Kidney (tissue), 14 donors: ENCODE data around the gene C20orf202. TPM values are rescaled to one million over a fixed set of nuclear protein-coding genes. Genes with fewer than 3 reads are reported as not detected.

Source experiments
- DNase-seq, 5 donors: peaks; one replicate each; pipeline ENCODE4 v3.0.0-alpha.2; 2013 to 2020
- FAIRE-seq: peaks from 2 replicates; lab custom pipeline; 2012; peaks lifted over from hg19 to GRCh38; lab: Jason Lieb, UNC
- H3K27ac ChIP-seq, 2 donors: one replicate each; pipeline ENCODE4 v1.7.0; 2013; ENCODE audit warnings: low read depth in 2 of 2, low read length in 2 of 2, inconsistent platforms in 1 of 2
- H3K27me3 ChIP-seq: one replicate; pipeline ENCODE4 v1.7.1; 2013; ENCODE audit warnings: low read length, inconsistent platforms; ENCODE audit not compliant: control insufficient read depth, insufficient read depth
- H3K36me3 ChIP-seq, 3 donors: one replicate each; pipeline versions ENCODE4 v1.7.0 to v1.7.1; 2013; ENCODE audit warnings: low read length in 3 of 3, control low read depth in 1 of 3, inconsistent platforms in 1 of 3; ENCODE audit not compliant: insufficient read depth in 3 of 3, control insufficient read depth in 2 of 3
- H3K4me1 ChIP-seq, 3 donors: one replicate each; pipeline versions ENCODE4 v1.7.0 to v1.7.1; 2013; ENCODE audit warnings: low read length in 3 of 3, inconsistent platforms in 1 of 3, low read depth in 1 of 3; ENCODE audit not compliant: control insufficient read depth in 2 of 3, insufficient read depth in 2 of 3
- H3K4me3 ChIP-seq, 3 donors: one replicate each; pipeline versions ENCODE4 v1.7.0 to v1.8.1; 2013; ENCODE audit warnings: low read length in 3 of 3, control low read depth in 1 of 3, inconsistent platforms in 1 of 3
- H3K9ac ChIP-seq, 3 donors: one replicate each; pipeline versions ENCODE4 v1.7.0 to v1.7.1; 2013; ENCODE audit warnings: low read length in 3 of 3, control low read depth in 1 of 3, inconsistent platforms in 1 of 3
- H3K9me3 ChIP-seq, 3 donors: one replicate each; pipeline versions ENCODE4 v1.7.0 to v1.7.1; 2013; ENCODE audit warnings: low read length in 3 of 3, control low read depth in 1 of 3, inconsistent platforms in 1 of 3; ENCODE audit not compliant: control insufficient read depth in 2 of 3, insufficient read depth in 1 of 3
- intact Hi-C: fragments of 100-400 bp; cut with DNase I; formaldehyde crosslinking; loops from one replicate; pipeline ENCODE4 v1.11.1; 2022
- polyA plus RNA-seq: library from polyadenylated mRNA; stranded (reverse); fragments of 350-450 nt; fragmentation: Illumina TruSeq; extraction: RNeasy Lipid Tissue Mini Kit (QIAGEN cat#74804); gene quantifications from one replicate; pipeline ENCODE4 v1.2.3, GENCODE V29; 2014; ENCODE audit warnings: low read depth, low replicate concordance; ENCODE audit not compliant: insufficient read depth
- total RNA-seq: library from RNA; stranded (reverse); fragmentation: NEBNext Ultra II Directional; extraction: Animal tissue kit (Norgen Biotek cat#: 25700); gene quantifications from one replicate; pipeline ENCODE4 v1.2.1, GENCODE V29; 2021
- TF ChIP-seq, protein P1 (sequence below): IDR thresholded peaks from 3 replicates; pipeline ENCODE4 v1.5.1; 2012; ENCODE audit warnings: mild to moderate bottlenecking, moderate library complexity, borderline replicate concordance; ENCODE audit not compliant: insufficient read depth; ENCODE audit errors: extremely low read depth
- donor health status: control.
- donor health status: control.
- donor health status: control.
- donor health status: control.
- donor health status: control.
- donor health status: DM: yes; HTN: yes; CAD: no.
- donor health status: Normal renal cell carcinoma (clear cell type).

Gene C20orf202
- total and polyA plus RNA-seq, 2 donors from 2014 or later = 0.16 to 0.73 TPM

DNA sequence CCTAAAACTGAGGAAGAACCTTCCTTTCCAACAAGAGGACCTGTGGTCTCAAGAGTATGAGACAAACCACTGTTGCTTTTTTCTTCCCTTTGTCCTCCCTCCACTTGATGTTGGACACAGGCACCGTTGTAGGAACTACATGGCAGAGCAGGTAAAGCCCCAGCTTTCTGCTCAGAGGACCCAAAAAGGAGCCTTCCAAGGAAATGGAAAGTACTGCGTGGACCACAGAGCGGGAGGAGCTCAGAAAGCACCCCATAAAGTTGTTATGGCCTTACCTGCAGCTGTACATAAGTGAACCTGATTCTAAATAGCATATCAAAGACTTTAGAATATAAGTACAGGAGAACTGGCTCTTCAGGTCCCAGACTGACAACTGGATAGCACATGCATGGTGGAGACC is 47.9 kb upstream of the C20orf202 start:
- Histone ChIP-seq H3K4me1 (no peaks in the 10 kb centered on the region), H3K4me3 (no peak overlapping the region), H3K27ac (no peak overlapping the region), H3K27me3 (no peaks in the 10 kb centered on the region), H3K9me3 (no peaks in the 10 kb centered on the region), H3K9ac (no peak overlapping the region), H3K36me3 (peaks cover 0 to 15% (median 8%) of the 10 kb centered on the region in 3 donors)
- intact Hi-C loops = no loop called here
- DNase-seq (no peak), FAIRE-seq (no peak)
- TF ChIP-seq, protein P1, sequence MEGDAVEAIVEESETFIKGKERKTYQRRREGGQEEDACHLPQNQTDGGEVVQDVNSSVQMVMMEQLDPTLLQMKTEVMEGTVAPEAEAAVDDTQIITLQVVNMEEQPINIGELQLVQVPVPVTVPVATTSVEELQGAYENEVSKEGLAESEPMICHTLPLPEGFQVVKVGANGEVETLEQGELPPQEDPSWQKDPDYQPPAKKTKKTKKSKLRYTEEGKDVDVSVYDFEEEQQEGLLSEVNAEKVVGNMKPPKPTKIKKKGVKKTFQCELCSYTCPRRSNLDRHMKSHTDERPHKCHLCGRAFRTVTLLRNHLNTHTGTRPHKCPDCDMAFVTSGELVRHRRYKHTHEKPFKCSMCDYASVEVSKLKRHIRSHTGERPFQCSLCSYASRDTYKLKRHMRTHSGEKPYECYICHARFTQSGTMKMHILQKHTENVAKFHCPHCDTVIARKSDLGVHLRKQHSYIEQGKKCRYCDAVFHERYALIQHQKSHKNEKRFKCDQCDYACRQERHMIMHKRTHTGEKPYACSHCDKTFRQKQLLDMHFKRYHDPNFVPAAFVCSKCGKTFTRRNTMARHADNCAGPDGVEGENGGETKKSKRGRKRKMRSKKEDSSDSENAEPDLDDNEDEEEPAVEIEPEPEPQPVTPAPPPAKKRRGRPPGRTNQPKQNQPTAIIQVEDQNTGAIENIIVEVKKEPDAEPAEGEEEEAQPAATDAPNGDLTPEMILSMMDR = no peak

DNA sequence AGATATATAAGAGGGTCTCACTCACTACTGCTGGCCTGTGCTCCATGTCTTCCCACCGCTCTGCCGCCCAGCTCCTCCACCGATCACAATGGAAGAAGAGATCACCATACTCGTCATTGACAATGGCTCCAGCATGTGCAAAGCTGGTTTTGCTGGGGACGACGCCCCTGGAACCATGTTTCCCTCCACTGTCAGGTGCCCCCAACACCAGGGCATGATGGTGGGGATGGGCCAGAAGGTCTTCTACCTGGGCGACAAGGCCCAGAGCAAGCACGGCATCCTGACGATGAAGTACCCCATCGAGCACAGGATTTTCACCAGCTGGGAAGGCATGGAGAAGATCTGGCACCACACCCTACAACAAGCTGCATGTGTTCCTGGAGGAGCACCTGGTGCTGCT is 42.8 kb upstream of the C20orf202 start:
- H3K27me3 ChIP-seq = no peaks in the 10 kb centered on the region
- DNase-seq = no peak
- no peaks in the 10 kb centered on the region for H3K9me3 ChIP-seq
- no peak overlapping the region for H3K4me3 ChIP-seq
- no peaks in the 10 kb centered on the region for H3K4me1 ChIP-seq
- TF ChIP-seq, protein P1 = no peak
- no peak overlapping the region for H3K9ac ChIP-seq
- H3K36me3 ChIP-seq = peaks cover under 1 to 40% (median 37%) of the 10 kb centered on the region in 3 donors
- no peak overlapping the region for H3K27ac ChIP-seq
- FAIRE-seq = no peak
- intact Hi-C loops = no loop called here

DNA sequence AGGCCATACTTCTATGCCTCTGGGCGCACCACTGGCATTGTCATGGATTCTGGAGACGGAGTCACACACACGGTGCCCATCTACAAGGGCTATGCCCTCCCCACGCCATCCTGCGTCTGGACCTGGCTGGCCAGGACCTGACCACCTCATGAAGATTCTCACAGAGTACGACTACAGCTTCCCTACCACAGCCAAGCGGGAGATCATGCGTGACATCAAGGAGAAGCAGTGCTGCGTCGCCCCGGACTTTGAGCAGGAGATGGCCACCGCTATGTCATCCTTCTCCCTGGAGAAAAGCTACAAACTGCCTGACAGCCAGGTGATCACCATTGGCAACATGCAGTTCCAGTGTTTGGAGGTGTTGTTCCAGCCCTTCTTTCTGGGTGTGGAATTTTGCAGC is 42.3 kb upstream of the C20orf202 start:
- Histone ChIP-seq H3K27me3 (no peaks in the 10 kb centered on the region), H3K4me3 (no peak overlapping the region), H3K36me3 (peaks cover 4 to 42% (median 40%) of the 10 kb centered on the region in 3 donors), H3K9ac (no peak overlapping the region), H3K27ac (no peak overlapping the region), H3K4me1 (no peaks in the 10 kb centered on the region), H3K9me3 (no peaks in the 10 kb centered on the region)
- TF ChIP-seq, protein P1 = no peak
- intact Hi-C loops = no loop called here
- DNase-seq = no peak
- no peak for FAIRE-seq

DNA sequence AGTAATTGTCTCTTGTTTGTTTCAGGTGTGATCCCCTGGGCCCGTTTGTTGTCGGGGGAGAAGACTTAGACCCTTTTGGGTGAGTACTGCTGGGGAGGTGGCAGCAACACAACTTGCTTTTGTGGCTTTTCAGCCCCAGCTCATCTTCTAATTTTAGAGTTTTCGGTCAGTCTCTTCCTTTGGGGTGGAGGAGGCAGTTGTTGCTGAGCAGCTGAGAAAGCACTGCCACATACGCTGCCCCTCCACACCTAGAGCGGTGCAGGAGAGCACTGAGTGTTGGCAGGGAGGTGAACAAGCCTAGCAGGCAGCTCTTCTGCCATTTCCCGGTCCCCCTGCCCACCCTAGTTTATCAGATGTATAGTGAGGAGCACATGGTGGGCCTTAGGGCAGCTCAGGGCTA is 40.1 kb upstream of the C20orf202 start:
- no peak overlapping the region for H3K9ac ChIP-seq
- no peaks in the 10 kb centered on the region for H3K9me3 ChIP-seq
- H3K4me1 ChIP-seq = no peaks in the 10 kb centered on the region
- H3K27me3 ChIP-seq = no peaks in the 10 kb centered on the region
- no peak overlapping the region for H3K27ac ChIP-seq
- no peak for DNase-seq
- TF ChIP-seq, protein P1 = no peak
- no peak for FAIRE-seq
- intact Hi-C loops = no loop called here
- no peak overlapping the region for H3K4me3 ChIP-seq
- H3K36me3 ChIP-seq = peaks cover 9 to 59% (median 50%) of the 10 kb centered on the region in 3 donors
